A673 (cell line): ENCODE data around the gene MGMT. TPM values are rescaled to one million over a fixed set of nuclear protein-coding genes. Genes with fewer than 3 reads are reported as not detected.

Experiments
- BruUV-seq: library from RNA; stranded (reverse); fragments of 400-500 nt; replicated peaks from 2 replicates; lab custom pipeline; 2021; lab: Mats Ljungman, UMichigan
- CTCF ChIA-PET: fragments of 300-600 bp; sonication (Branson Sonifier 250); formaldehyde crosslinking; loops from one replicate; lab custom pipeline; 2022; ENCODE audit warnings: antibody characterized with exemption; lab: Charles Lee
- POLR2A ChIA-PET: fragments of 300-600 bp; sonication (Branson Sonifier 250); formaldehyde crosslinking; loops from one replicate; lab custom pipeline; 2022; ENCODE audit warnings: antibody characterized with exemption; ENCODE audit not compliant: low non-redundant PET; lab: Charles Lee
- DNase-seq: peaks from one replicate; pipeline ENCODE4 v3.0.0-alpha.2; 2015; ENCODE audit warnings: low spot score
- H3K27ac ChIP-seq: fragments of 200-600 bp; sonication (generic); 2 replicates; pipeline ENCODE4 v1.5.1; 2016; ENCODE audit warnings: mixed run types, low read depth, mild to moderate bottlenecking, mixed read lengths, antibody characterized with exemption, low read length; ENCODE audit not compliant: poor library complexity, severe bottlenecking
- H3K27me3 ChIP-seq: fragments of 200-600 bp; sonication (generic); replicated peaks from 2 replicates; pipeline ENCODE4 v1.6.1; 2017; ENCODE audit warnings: mixed run types, low read depth, mild to moderate bottlenecking, mixed read lengths, antibody characterized with exemption, low read length; ENCODE audit not compliant: insufficient read depth, poor library complexity
- H3K36me3 ChIP-seq: fragments of 200-600 bp; sonication (generic); 2 replicates; pipeline ENCODE4 v1.6.1; 2016; ENCODE audit warnings: mixed run types, mild to moderate bottlenecking, mixed read lengths, antibody characterized with exemption, low read length; ENCODE audit not compliant: insufficient read depth, poor library complexity, severe bottlenecking
- H3K4me1 ChIP-seq: fragments of 200-600 bp; sonication (generic); 2 replicates; pipeline ENCODE4 v1.6.1; 2017; ENCODE audit warnings: mixed run types, mild to moderate bottlenecking, mixed read lengths, antibody characterized with exemption, low read length; ENCODE audit not compliant: insufficient read depth, poor library complexity, severe bottlenecking
- H3K4me3 ChIP-seq: fragments of 200-600 bp; sonication (generic); 2 replicates; pipeline ENCODE4 v1.5.1; 2016; ENCODE audit warnings: low read depth, mixed run types, mild to moderate bottlenecking, mixed read lengths, low read length; ENCODE audit not compliant: poor library complexity, severe bottlenecking
- H3K9me3 ChIP-seq: fragments of 200-600 bp; sonication (generic); 2 replicates; pipeline ENCODE4 v1.6.1; 2016; ENCODE audit warnings: mixed run types, low read depth, mild to moderate bottlenecking, mixed read lengths, antibody characterized with exemption, low read length; ENCODE audit not compliant: poor library complexity, severe bottlenecking
- EZH2 ChIP-seq: fragments of 200-600 bp; sonication (generic); IDR thresholded peaks from 2 replicates; pipeline ENCODE4 v1.6.1; 2017; ENCODE audit warnings: borderline replicate concordance, low read depth, mild to moderate bottlenecking, mixed read lengths, antibody characterized with exemption, low read length; ENCODE audit not compliant: poor library complexity, severe bottlenecking
- intact Hi-C: fragments of 100-400 bp; cut with micrococcal nuclease; formaldehyde crosslinking; loops from one replicate; pipeline ENCODE4 v1.10.0; 2022; ENCODE audit not compliant: unreplicated experiment
- total RNA-seq: library from RNA; stranded (reverse); gene quantifications from 2 replicates; pipeline ENCODE4 v1.2.3, GENCODE V29; 2021
- TF ChIP-seq, protein P1 (sequence below): fragments of 300-800, 200-600 bp; sonication (generic); conservative IDR thresholded peaks from 2 replicates; pipeline ENCODE4 v1.5.1; 2017; ENCODE audit warnings: low read depth, mild to moderate bottlenecking, antibody characterized with exemption, low read length, moderate library complexity, mixed read lengths

The MGMT gene
- total RNA-seq, 1 experiment from 2014 or later, result 19.5 TPM

GRCh38 chr10:129707406-129708388, 240.7 kb downstream of the MGMT start:
- no peaks in the 10 kb centered on the region for H3K36me3 ChIP-seq
- peaks cover 9% of the 10 kb centered on the region for H3K4me1 ChIP-seq
- no peaks in the 10 kb centered on the region for H3K27me3 ChIP-seq
- ChIA-PET POLR2A (no interaction called here), CTCF (no interaction called here)
- no peak for DNase-seq
- intact Hi-C loops, result no loop called here
- H3K9me3 ChIP-seq, result no peaks in the 10 kb centered on the region
- no peak overlapping the region for H3K4me3 ChIP-seq
- H3K27ac ChIP-seq, result no peak overlapping the region
- BruUV-seq, result no TSS peak
- TF ChIP-seq, protein P1, sequence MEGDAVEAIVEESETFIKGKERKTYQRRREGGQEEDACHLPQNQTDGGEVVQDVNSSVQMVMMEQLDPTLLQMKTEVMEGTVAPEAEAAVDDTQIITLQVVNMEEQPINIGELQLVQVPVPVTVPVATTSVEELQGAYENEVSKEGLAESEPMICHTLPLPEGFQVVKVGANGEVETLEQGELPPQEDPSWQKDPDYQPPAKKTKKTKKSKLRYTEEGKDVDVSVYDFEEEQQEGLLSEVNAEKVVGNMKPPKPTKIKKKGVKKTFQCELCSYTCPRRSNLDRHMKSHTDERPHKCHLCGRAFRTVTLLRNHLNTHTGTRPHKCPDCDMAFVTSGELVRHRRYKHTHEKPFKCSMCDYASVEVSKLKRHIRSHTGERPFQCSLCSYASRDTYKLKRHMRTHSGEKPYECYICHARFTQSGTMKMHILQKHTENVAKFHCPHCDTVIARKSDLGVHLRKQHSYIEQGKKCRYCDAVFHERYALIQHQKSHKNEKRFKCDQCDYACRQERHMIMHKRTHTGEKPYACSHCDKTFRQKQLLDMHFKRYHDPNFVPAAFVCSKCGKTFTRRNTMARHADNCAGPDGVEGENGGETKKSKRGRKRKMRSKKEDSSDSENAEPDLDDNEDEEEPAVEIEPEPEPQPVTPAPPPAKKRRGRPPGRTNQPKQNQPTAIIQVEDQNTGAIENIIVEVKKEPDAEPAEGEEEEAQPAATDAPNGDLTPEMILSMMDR, result no peak
- TF ChIP-seq EZH2, result no peak

DNA sequence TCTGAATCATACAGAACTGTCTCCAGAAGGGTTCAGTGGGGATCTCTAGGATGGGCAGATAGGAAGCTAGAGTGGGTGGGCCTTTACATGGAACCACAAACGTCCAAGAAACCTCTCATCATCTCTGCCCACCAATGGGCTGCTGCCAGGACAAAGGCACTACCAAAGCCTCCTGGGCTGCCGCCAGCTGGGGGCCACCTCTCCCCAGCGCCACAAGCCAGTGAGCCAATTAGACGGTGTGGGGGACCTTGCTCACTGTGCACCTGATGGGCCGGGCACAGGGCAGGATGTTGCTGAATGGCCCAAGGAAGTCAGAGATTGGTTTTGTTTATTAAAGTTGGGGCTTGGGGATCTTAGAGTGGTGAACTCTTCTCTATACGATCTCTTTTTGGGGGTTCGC, 242.1 kb downstream of the MGMT start:
- TF ChIP-seq EZH2, result no peak
- TF ChIP-seq, protein P1, result no peak
- H3K9me3 ChIP-seq, result no peaks in the 10 kb centered on the region
- no peak overlapping the region for H3K4me3 ChIP-seq
- POLR2A ChIA-PET, result no interaction called here
- H3K4me1 ChIP-seq, result no peaks in the 10 kb centered on the region
- no peak overlapping the region for H3K27ac ChIP-seq
- no peak for DNase-seq
- intact Hi-C loops, result no loop called here
- no peaks in the 10 kb centered on the region for H3K36me3 ChIP-seq
- BruUV-seq, result no TSS peak
- no peaks in the 10 kb centered on the region for H3K27me3 ChIP-seq
- CTCF ChIA-PET, result no interaction called here

GRCh38 chr10:129709627-129710509, 242.8 kb downstream of the MGMT start:
- H3K9me3 ChIP-seq, result no peaks in the 10 kb centered on the region
- intact Hi-C loops, result no loop called here
- CTCF ChIA-PET, result no interaction called here
- no peak for DNase-seq
- no peak for TF ChIP-seq EZH2
- TF ChIP-seq, protein P1, result no peak
- H3K36me3 ChIP-seq, result no peaks in the 10 kb centered on the region
- H3K4me1 ChIP-seq, result no peaks in the 10 kb centered on the region
- H3K4me3 ChIP-seq, result no peak overlapping the region
- H3K27me3 ChIP-seq, result no peaks in the 10 kb centered on the region
- H3K27ac ChIP-seq, result no peak overlapping the region
- no TSS peak for BruUV-seq
- POLR2A ChIA-PET, result interaction anchor here (0.7 kb wide), 1 partner anchor 28 kb away, joined by 3 read pairs; no protein-coding TSS in a partner anchor
